HG03457 (cell line): Measurements from ENCODE around the gene ADGRD2.

Source experiments
- ATAC-seq: cut with Tn5 transposase; IDR thresholded peaks from one replicate; pipeline ENCODE4 v1.9.1; 2021; ENCODE audit warnings: moderate number of reproducible peaks; ENCODE audit not compliant: unreplicated experiment

ADGRD2 gene

DNA sequence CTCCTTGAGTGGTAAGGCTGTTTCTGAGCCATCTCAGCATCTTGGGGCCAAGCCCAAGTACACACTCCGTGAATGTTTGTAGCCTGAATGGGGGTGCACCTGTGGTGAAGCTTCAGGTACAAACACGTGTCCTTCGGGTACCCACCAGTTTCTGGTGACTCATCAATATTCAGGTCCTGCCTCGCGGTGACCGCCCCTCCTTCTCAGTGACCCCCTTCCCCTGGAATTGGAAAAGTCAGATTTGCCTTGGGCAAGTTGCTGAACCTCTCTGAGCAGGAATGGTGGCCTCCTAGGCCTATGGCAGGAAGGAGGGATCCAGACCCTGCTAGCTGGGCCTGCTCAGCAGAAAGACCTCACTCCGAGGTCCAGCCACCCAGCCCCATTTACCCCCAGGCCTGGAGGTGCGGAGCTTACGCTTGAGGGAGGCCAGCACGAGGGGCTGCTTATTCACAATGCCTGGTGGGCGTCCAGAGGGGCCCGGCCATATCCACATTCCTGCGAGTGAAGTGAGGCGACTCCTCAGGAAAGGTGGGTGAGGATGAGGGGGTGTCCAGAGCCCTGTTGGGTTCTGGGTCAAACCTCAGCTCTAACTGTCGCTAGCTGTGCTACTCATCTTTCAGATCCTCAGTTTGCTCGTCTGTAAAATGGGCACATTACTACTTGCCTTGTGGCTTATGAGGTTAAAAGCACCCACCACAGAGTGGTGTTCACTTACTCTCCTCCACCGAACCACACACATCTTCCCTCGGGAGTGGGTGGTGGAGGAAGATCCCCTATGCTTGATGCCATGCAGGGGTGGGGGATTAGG is 7.0 kb downstream of the ADGRD2 start:
- no peak for ATAC-seq

DNA sequence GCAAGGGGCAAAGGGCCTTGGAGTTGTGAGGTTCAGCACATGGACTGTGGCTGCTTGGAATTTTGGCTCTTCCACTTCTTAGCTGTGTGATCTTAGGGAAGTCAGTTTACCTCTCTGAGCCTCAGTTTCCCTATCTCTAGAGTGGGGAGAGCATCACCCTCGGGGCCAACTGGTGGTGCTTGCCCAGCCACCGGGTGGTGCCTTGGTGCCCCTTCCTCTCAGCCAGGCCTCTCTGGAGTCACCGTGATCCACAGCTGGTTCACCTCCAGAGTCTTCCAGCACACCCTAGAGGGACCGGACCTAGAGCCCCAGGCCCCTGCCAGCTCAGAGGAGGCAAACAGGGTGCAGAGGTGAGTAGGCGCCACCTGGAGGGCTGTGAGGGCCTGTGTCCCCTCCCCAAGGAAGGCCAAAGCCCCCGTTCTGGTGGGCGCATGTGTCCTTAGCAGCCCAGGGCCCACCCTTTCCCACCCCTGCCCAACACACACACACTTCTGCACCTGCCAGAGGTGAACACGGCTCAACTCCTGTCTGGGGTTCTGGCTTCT is 7.7 kb downstream of the ADGRD2 start:
- no peak for ATAC-seq

DNA sequence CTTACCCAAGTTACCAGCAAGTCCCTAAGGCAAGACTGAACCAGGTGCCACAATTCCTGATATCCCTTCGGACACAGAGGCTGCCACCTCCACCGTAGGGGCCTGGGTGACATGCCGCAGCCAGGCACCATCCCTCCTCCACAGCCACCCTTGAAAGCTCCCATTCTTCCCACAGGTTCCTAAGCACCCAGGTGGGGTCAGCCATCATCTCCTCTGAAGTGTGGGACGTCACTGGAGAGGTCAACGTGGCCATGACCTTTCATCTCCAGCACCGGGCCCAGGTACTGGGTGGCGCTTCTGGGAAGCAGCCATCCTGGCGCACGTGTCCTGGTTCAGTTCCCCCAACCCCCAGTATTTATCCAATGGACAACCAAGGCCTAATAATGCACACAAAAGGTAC is 8.2 kb downstream of the ADGRD2 start:
- ATAC-seq, result no peak

DNA sequence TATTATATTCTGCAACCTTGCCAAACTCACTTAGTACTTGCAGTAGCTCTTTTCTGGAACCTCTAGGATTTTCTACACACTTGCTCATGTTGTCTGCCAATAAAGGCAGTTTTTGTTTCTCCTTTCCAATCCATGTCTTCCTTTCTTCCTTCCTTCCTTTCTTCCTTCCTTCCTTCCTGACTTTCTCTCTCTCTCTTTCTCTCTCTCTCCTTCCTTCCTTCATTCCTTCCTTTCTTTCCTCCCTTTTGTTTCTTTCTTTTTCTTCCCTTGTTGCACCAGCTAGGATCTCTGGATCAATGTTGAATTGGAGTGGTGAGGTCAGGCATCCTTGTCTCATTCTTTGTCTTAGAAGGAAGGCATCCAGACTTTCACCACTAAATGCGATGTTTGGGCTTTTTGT is 12.5 kb downstream of the ADGRD2 start:
- ATAC-seq, result no peak

DNA sequence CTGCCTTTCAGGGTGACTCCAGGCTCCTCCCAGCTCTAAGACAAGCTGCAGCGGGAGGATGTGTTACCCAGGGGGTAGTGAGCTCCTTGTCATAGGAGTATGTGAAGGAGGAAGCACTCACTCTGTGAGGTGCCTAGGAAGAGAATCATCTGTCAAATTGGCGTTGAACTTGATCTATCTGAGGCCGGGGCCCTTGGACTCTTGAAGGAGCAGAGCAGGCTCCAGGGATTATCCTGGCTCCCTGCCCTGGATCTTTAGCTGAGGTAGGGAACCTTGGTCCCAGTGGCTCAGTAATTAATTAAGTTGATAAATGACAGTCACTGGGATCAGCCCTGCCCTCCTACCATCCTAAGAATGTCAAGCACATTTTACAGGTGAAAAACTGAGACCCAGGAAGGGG is 15.5 kb downstream of the ADGRD2 start:
- ATAC-seq, result no peak

DNA sequence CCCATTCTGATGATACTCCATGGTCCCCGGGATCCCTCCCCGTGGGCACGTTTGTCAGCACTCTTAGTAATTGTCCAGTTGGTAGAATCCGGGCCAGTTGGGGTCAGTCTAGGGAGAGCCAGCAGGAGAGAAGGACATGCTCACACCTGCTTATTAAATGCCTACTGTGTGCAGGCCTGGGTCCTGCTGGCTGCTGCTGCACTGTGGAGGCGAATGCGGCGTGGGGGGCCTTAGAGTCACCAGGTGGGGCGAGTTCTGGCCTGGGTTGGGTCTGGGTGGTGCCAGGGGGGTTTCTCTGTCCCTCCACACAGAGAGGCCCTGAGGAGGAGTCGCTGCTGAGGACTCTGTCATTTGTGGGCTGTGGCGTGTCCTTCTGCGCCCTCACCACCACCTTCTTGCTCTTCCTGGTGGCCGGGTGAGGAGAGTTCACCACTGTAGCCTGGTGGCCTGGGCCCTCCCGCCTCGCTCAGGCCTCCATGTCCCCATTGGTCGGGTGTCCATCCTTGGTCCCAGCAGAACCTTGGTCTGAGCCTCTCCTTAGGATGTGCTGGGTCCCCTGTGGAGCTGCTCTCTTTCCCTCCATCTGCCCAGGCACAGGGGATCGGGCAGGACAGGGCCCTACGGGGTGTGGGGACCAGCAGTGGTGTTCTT is 17.3 kb downstream of the ADGRD2 start:
- no peak for ATAC-seq

DNA sequence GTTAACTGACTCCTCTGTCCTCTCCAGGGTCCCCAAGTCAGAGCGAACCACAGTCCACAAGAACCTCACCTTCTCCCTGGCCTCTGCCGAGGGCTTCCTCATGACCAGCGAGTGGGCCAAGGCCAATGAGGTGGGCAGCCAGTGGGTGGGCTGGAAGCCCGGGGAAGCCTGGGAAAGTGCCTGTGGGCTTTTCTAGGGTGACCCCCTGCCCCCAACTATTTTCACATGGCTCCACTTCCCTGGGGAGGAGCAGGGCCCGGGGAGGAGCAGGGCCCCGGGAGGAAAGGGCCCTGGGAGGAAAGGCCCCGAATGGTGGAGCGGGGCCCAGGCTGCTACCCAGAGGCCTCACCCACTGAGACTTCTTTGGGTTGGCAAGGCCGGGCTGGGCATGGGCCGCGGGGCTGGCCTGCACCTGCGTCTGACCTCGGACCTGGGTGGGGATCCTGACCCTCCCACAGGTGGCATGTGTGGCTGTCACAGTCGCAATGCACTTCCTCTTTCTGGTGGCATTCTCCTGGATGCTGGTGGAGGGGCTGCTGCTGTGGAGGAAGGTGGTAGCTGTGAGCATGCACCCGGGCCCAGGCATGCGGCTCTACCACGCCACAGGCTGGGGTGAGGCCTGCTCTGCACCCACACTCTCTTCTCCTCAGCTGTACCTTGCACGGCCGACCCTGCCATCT is 17.9 kb downstream of the ADGRD2 start:
- no peak for ATAC-seq

DNA sequence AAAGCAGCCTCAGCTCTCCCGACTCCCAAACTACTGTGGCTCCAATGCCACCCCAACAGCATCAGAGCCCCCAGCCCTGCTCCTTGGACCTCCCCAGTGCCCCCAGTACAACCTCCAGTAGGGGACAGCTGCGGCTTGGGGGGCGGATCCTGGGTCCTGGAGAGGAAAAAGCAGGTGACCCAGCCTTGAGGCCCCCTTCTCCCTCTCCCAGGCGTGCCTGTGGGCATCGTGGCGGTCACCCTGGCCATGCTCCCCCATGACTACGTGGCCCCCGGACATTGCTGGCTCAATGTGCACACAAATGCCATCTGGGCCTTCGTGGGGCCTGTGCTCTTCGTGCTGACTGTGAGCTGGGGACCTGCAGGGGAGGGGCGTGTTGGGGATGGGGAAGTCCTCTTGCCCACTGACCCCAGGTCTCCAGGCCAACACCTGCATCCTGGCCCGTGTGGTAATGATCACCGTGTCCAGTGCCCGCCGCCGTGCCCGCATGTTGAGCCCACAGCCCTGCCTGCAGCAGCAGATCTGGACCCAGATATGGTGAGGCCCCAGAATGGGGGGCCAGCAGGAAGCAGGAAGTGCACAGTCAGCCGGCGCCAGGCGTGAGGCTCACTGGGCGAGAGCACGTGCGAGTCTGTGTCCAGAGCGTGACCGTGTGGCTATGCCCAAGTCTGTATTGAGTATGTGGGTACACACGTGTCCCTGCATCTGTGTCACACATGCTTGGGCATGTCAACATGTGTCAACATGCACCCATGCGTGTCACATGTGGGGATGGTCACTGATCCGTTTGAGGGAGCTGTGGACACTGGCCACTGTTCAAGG is 19.0 kb downstream of the ADGRD2 start:
- ATAC-seq, result no peak

DNA sequence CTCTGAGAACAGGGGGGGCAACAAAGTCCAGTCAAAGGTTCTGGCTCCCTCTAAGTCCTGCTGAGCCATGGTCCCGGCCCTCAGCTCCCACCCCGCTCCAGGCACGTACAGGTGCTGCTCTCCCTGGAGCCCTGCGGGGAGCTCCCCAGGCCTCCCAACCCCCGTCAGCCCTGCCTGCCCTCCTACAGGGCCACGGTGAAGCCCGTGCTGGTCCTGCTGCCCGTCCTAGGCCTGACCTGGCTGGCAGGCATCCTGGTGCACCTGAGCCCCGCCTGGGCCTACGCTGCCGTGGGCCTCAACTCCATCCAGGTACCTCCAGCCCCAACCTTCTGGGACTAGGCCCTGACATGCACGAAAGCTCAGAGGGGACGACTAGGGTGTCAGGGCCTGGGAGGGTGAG is 20.1 kb downstream of the ADGRD2 start:
- ATAC-seq, result no peak

DNA sequence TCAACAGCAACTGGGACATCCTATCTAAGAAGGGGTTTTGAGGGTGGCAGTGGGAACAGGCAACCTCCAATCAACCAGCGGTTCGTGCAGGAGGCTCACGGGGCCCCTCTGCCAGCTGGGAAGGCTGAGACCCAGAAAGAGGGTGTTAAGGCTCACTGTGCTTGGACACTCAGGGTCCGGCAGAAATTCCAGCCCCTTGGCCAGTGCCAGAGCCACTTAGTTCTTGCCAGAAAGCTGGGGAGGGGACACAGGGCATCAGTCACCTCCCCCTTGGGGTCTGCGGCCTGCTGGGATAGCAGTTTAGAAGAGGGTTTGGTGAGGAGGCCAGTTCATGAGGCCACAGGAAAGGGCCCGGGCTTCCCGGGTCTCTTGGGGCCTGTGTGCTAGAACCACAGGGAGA is 20.5 kb downstream of the ADGRD2 start:
- no peak for ATAC-seq

DNA sequence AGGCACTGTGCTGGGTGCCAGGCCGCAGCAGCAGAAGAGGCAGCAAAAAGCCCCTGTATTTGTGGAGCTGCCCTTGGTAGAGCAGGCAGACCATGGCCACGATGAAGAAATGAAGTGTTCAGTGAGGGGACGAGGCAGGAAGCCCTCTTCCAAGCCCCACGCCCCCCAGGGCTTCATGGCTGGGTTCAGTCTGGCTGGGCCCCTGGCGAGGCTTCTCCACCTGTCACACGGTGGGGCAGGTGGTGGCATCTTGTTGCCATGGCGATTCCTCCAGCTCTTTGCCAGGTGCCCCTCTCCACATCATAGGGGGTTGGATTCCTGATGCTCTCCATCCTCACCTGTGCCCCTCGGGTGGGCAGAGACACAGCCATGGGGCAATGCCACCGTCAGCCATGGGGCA is 21.5 kb downstream of the ADGRD2 start:
- ATAC-seq, result no peak

DNA sequence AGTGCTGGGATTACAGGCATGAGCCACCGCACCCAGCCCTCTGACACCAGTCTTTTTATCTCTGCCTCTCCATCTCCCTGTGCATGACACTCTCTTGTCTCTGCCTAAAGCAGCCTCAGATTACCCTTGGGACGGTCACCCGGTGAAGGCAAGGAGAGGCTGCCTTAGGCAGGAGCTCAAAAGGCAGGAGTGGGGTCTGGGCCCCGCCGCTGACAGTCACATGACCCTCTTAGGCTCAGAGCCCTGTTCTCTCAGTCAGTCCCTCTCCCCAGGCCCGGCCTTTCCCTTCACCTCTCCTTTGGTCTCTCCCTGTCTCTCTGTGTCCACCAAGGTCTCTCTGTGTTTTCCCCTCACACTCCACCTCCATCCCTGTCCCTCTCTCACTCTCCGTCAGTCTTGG is 22.5 kb downstream of the ADGRD2 start:
- ATAC-seq, result no peak

DNA sequence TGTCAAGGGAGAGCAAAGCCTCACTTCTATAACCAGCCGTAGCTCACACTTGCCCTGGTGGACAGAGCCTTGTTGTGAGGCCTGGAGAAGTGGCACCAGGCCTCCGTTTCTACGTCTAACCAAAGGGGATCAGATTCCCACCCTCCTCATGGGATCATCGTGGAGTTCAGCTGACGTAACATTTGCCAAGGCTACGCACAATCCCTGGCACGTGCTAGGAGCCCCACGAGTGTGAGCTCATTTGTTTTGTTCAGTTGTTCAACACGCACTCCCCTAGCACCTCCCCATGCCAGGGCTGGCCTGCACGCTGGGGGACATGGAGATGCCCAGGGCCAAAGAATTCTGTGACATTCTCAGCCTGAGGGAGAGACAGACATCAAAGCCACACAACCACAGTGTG is 23.1 kb downstream of the ADGRD2 start:
- no peak for ATAC-seq

DNA sequence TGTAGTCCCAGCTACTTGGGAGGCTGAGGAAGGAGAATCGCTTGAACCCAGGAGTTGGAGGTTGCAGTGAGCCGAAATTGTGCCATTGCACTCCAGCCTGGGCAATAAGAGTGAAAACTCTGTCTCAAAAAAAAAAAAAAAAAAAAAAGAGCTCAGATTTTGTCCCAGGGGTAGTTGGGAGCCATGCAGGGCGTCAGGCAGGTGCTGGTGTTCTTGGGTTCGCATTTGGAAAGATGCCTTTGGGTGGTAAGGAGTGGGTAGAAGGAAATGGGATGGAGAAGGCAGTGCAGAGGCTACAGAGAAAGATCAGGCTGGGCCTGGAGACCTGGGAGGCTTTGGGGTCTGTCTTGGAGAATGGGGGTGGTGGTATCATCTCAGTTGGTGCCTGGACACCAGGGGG is 23.9 kb downstream of the ADGRD2 start:
- no peak for ATAC-seq

DNA sequence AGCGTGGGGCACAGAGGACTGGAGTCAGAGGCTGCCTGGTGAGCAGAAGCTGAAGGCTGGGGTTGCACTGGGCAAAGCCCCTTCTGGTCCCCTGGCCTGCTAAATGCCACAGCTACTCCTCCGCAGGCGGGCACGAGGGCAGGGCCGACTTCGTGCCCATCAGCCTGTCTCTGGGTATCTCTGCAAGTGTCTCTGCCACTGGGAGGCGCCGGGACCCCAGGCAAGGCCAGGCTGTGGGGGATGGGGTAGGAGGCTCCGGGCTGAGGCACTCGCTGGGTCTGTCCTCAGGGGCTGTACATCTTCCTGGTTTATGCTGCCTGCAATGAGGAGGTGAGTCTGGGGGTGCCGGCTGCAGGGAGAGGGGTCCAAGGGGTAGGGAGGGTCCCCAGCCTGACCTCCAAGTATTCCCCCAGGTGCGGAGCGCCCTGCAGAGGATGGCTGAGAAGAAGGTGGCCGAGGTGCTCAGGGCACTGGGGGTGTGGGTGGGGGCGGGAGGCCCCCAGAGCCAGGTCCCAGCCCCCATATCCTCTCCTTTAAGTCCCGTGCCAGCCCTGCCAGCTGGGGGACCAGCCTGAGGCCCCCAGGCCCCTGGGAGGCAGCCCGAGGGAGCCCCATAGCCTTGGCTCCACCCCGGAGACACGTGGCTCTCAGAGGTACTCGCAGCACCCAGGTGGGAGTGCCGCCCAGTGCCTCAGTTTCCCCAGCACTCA is 25.1 kb downstream of the ADGRD2 start:
- ATAC-seq, result no peak

DNA sequence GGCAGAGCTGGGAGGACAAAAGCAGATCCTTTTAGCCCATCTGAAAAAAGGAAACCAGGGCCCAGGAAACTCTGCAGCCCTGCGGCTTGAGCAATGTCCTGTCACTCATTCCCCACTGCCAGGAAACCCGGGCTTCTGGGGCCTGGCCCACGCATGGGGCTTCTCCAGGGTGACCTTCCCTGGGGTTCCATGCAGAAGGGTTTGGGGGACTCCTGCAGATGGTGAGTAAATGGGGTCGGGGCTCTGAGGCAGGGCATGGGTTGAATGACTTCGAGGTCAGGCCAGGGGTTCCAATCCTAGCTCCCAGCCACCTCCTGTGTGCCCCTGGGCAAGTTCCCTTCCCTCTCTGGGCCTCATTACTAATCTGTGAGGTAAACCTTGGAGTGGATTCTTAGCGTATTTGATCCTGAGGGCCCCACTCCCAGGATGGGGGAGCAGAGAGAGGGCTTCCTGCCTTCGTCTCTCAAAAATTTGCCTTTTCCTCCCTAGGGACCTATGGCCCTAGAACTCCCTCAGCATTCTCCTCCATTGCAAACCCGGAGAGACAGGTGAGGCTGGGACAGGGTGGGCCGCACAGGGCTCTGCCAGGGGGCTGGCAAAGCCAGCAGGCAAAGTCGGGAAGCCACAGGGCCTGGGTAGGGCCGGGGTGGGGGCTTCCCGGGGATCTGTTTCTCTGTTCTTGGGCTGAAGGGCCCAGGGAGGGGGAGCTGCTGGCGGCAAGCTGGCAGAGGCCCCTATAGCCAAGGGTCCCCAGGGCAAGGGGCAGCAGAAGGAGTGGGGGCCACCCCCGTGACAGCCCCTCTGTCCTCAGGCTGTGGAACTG is 25.8 kb downstream of the ADGRD2 start:
- ATAC-seq, result no peak

DNA sequence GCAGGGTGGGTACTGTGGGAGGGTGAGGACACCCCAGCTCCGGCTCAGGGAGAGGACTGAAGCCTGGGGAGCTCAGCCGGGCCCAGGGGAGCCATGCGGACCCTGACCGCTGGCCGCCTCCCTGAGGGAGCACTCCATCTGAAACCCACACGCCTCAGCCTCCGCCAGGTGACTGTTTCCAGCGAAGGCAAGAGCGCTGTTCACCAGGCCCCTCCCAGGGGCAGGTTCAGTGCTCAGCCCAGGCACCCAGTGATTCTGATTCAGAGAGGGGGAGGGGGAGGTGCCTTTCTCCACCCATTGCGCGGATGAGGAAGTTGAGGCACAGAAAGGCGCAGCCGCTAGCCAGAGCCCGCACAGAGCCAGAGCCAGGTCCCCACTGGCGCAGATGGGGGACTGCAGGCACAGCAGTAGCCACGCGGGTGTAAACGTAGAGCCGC is 27.0 kb downstream of the ADGRD2 start:
- no peak for ATAC-seq

DNA sequence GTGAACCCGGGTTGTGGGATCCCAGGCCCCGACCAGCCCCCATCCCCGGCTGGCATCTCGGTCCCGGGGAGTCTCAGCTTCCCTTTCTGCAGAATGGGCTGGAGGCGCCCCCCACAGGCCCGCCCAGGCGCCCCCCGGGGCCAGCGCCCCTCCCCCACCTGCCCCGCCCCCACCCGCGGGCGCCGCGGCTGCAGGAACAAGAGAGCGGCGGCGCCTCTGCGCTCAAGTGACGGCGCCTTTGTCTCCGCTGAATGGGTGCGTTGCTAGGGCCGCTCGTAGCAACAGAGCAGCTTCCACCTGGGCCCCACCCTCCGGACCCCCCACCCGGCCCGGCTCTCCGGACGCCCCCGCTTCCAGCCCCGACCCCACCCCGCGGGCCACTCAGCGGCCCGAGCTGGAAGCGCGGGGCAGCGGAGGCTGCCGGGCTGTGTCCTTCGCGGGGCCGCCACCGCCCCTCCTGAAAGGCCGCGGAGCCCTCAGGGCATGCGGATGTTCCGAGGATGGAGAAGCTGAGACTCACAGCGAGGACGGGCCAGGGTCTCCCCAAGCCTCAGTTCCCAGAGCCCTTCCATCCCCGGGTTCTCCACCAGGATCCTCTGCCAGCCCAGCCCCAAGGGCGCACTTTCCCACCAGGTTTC is 27.5 kb downstream of the ADGRD2 start:
- ATAC-seq, result no peak

DNA sequence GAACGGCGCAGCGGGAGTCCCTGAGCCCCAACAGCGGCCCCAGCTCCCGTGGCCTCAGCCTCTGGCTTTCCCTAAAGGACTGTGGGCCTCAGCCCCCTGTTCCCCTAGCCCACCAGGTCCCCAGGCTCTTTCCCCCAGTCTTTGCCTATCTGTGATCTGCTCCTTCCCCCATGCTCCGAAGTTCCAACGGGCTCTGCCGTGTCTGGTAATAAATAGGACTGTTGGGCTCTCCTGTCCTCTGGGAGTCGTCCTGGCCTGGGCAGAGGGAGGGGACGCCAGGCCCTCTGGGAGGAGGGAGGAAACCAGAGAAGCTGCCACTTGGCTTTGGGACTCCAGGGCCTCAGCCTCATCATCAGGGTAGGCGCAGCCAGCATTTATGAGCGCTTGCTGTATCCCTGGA is 28.1 kb downstream of the ADGRD2 start:
- no peak for ATAC-seq
